CD4-positive, alpha-beta T cell (primary cell): ENCODE measurements around the gene UIMC1. TPM values are rescaled to one million over a fixed set of nuclear protein-coding genes. Genes with fewer than 3 reads are reported as not detected.
"Not testable (repeated sequence)": the region's sequence is repeated elsewhere in the genome, so short reads cannot be mapped to it uniquely, and the experiment has no call there.

Source experiments
- ATAC-seq: fragments of 200-7000 bp; cut with Tn5 transposase; one replicate; pipeline ENCODE4 v1.10.0; 2022; ENCODE audit warnings: mild to moderate bottlenecking; ENCODE audit not compliant: poor library complexity
- CTCF ChIA-PET: fragments of 350-600 bp; sonication (Branson Sonifier 250); formaldehyde crosslinking; loops from one replicate; lab custom pipeline; 2021; ENCODE audit warnings: antibody characterized with exemption, inconsistent platforms; lab: Charles Lee
- POLR2A ChIA-PET: fragments of 350-600 bp; sonication (Branson Sonifier 250); formaldehyde crosslinking; loops from one replicate; lab custom pipeline; 2021; ENCODE audit warnings: antibody characterized with exemption, inconsistent platforms; lab: Charles Lee
- DNase-seq, 14 experiments: peaks; one replicate each; pipeline ENCODE4 v3.0.0-alpha.2; 2013 to 2020; ENCODE audit warnings: mixed read lengths in 2 of 14
- H3K27ac ChIP-seq, 2 donors: one replicate each; pipeline versions ENCODE4 v1.5.1 to v1.7.0; 2013; ENCODE audit warnings: low read length in 2 of 2, low read depth in 1 of 2, mild to moderate bottlenecking in 1 of 2
- H3K27me3 ChIP-seq, 2 experiments: 1 replicate in 1 of 2; 2 replicates in 1 of 2; pipeline versions ENCODE4 v1.6.1 to v1.7.0; 2013; ENCODE audit warnings: low read length in 2 of 2, control low read depth in 1 of 2, mild to moderate bottlenecking in 1 of 2, moderate library complexity in 1 of 2; ENCODE audit not compliant: insufficient read depth in 2 of 2, control insufficient read depth in 1 of 2
- H3K36me3 ChIP-seq: one replicate; pipeline ENCODE4 v1.6.1; 2013; ENCODE audit warnings: low read length, control low read depth; ENCODE audit not compliant: insufficient read depth
- H3K4me1 ChIP-seq: one replicate; pipeline ENCODE4 v1.6.1; 2013; ENCODE audit warnings: low read length, control low read depth; ENCODE audit not compliant: insufficient read depth
- H3K4me3 ChIP-seq: one replicate; pipeline ENCODE4 v1.5.1; 2013; ENCODE audit warnings: mild to moderate bottlenecking, low read length, moderate library complexity
- H3K9me3 ChIP-seq, 2 experiments: 1 replicate in 1 of 2; 2 replicates in 1 of 2; pipeline versions ENCODE4 v1.6.1 to v1.7.0; 2013; ENCODE audit warnings: low read length in 2 of 2, mild to moderate bottlenecking in 2 of 2, control low read depth in 1 of 2, moderate library complexity in 1 of 2; ENCODE audit not compliant: control insufficient read depth in 1 of 2, insufficient read depth in 1 of 2
- H3K27ac Mint-ChIP-seq: one replicate; pipeline ENCODE4 v1.8.0; 2020; ENCODE audit warnings: mixed read lengths
- H3K27me3 Mint-ChIP-seq: one replicate; pipeline ENCODE4 v1.8.0; 2021; ENCODE audit warnings: mixed read lengths
- H3K36me3 Mint-ChIP-seq: one replicate; pipeline ENCODE4 v1.8.0; 2021; ENCODE audit warnings: low read depth, mixed read lengths
- H3K4me1 Mint-ChIP-seq: one replicate; pipeline ENCODE4 v1.8.0; 2021; ENCODE audit warnings: low read depth, mixed read lengths
- H3K4me3 Mint-ChIP-seq: one replicate; pipeline ENCODE4 v1.8.0; 2020; ENCODE audit warnings: mild to moderate bottlenecking, mixed read lengths
- H3K9me3 Mint-ChIP-seq: one replicate; pipeline ENCODE4 v1.8.0; 2020; ENCODE audit warnings: mixed read lengths
- intact Hi-C, 2 experiments: fragments of 100-400 bp; cut with DNase I in 1 of 2; cut with micrococcal nuclease in 1 of 2; formaldehyde crosslinking; loops; one replicate each; pipeline versions ENCODE4 v1.15.1 to v1.9.0; 2023 to 2025; cut with DNase I, micrococcal nuclease
- total RNA-seq, 174 experiments: library from RNA in 2 of 174; stranded (reverse) in 2 of 174; gene quantifications; one replicate each; pipeline ENCODE4 v1.2.3 and lab custom pipeline; 2021 to 2026
- TF ChIP-seq, protein P1 (sequence below): fragments of 200-600 bp; IDR thresholded peaks from one replicate; pipeline ENCODE4 v1.8.0; 2022; ENCODE audit warnings: antibody characterized with exemption, mild to moderate bottlenecking

Gene UIMC1
- total RNA-seq, 2 experiments from 2014 or later = 42.3 to 50.8 TPM

DNA sequence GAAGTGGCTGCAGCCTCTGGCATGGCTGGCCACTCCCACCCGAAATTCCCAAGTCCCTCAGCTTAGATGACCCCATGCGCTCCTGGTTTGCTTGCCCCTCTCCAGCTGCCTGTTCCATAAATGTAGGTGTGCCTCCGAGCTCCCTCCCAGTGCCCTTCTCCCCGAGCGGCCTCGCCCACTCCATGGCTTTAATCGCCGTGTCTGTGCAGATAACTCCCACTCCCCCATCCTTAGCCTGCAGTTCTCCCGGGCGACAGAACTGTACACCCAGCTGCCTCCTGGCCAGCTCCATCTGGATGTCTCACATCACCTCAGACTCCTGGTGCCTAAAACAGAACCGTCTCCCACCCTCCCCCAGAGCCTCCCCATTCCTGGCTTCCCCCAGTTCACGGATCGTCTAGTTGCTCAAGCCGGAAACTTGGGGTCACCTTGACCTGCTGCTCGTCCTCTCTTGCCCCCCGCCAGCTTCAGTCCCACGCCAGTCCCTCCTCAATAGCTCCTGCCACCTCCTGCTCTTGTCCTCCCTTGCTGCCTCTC, 131.5 kb downstream of the UIMC1 start:
- peaks cover 0 to 46% of the 10 kb centered on the region in 2 experiments for H3K9me3 ChIP-seq
- Mint-ChIP-seq H3K27me3 (peaks cover 22% of the 10 kb centered on the region), H3K27ac (no peak overlapping the region), H3K9me3 (no peaks in the 10 kb centered on the region), H3K36me3 (no peaks in the 10 kb centered on the region), H3K4me1 (peaks cover 5% of the 10 kb centered on the region), H3K4me3 (no peak overlapping the region)
- no peaks in the 10 kb centered on the region for H3K36me3 ChIP-seq
- intact Hi-C loops = no loop called here
- no peak overlapping the region for H3K27ac ChIP-seq
- ATAC-seq (no peak), DNase-seq (no peak)
- CTCF ChIA-PET = interaction anchor here (0.5 kb wide), 1 partner anchor 213 kb away, joined by 3 read pairs; no protein-coding TSS in a partner anchor
- no peak overlapping the region for H3K4me3 ChIP-seq
- H3K27me3 ChIP-seq = peaks cover 9 to 27% of the 10 kb centered on the region in 2 experiments
- peaks cover 13% of the 10 kb centered on the region for H3K4me1 ChIP-seq
- POLR2A ChIA-PET = no interaction called here
- TF ChIP-seq, protein P1, sequence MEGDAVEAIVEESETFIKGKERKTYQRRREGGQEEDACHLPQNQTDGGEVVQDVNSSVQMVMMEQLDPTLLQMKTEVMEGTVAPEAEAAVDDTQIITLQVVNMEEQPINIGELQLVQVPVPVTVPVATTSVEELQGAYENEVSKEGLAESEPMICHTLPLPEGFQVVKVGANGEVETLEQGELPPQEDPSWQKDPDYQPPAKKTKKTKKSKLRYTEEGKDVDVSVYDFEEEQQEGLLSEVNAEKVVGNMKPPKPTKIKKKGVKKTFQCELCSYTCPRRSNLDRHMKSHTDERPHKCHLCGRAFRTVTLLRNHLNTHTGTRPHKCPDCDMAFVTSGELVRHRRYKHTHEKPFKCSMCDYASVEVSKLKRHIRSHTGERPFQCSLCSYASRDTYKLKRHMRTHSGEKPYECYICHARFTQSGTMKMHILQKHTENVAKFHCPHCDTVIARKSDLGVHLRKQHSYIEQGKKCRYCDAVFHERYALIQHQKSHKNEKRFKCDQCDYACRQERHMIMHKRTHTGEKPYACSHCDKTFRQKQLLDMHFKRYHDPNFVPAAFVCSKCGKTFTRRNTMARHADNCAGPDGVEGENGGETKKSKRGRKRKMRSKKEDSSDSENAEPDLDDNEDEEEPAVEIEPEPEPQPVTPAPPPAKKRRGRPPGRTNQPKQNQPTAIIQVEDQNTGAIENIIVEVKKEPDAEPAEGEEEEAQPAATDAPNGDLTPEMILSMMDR = no peak

DNA sequence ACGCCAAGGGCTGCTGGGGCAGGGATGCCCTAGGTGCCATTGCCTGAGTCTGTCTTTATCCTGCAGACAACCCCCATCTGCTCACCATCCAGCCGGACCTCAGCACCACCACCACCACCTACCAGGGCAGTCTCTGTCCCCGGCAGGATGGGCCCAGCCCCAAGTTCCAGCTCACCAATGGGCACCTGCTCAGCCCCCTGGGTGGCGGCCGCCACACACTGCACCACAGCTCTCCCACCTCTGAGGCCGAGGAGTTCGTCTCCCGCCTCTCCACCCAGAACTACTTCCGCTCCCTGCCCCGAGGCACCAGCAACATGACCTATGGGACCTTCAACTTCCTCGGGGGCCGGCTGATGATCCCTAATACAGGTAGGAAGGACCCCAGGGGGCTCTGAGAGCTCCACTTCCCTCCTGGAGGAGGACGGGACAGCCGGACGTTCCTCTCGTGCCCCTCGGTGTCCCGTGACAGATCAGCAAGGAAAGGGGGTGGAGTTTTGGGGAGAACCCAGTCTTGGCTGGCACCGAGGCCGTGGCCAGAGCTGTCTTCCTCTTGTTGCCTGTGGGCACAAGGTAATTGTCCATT, 132.3 kb downstream of the UIMC1 start:
- intact Hi-C loops = no loop called here
- TF ChIP-seq, protein P1 = no peak
- Mint-ChIP-seq H3K27me3 (peaks cover 22% of the 10 kb centered on the region), H3K4me1 (peaks cover 5% of the 10 kb centered on the region), H3K9me3 (no peaks in the 10 kb centered on the region), H3K4me3 (no peak overlapping the region), H3K36me3 (no peaks in the 10 kb centered on the region), H3K27ac (no peak overlapping the region)
- H3K27ac ChIP-seq = no peak overlapping the region
- DNase-seq (no peak), ATAC-seq (no peak)
- H3K27me3 ChIP-seq = peaks cover 9 to 27% of the 10 kb centered on the region in 2 experiments
- no peaks in the 10 kb centered on the region for H3K36me3 ChIP-seq
- no peak overlapping the region for H3K4me3 ChIP-seq
- peaks cover 20% of the 10 kb centered on the region for H3K4me1 ChIP-seq
- ChIA-PET CTCF (no interaction called here), POLR2A (no interaction called here)
- peaks cover 0 to 53% of the 10 kb centered on the region in 2 experiments for H3K9me3 ChIP-seq

DNA sequence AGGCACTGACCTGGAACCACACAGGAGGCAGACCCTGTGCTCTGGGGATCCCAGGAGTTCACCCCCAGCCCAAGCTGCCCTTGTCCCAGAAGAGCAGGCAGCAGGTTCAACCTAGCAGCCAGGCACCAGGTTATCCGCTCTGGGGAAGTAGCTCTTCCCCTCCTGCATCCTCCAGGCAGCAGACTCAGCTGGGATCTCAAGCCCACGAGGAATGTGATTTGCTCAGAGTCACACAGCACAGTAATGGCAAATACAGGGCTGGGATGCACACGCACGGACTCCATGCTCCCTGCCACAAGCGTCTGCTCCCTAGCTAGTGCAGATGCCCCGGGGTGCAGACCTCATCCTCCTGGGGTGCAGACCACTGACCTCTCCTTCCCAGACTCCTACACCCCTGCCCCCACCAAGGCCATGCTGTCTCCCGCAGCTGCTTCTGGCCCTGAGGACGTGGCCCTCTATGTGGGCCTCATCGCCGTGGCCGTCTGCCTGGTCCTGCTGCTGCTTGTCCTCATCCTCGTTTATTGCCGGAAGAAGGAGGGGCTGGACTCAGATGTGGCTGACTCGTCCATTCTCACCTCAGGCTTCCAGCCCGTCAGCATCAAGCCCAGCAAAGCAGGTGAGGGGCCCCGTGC, 132.9 kb downstream of the UIMC1 start:
- Mint-ChIP-seq H3K4me1 (peaks cover 5% of the 10 kb centered on the region), H3K27ac (no peak overlapping the region), H3K4me3 (no peak overlapping the region), H3K36me3 (no peaks in the 10 kb centered on the region), H3K9me3 (no peaks in the 10 kb centered on the region), H3K27me3 (peaks cover 22% of the 10 kb centered on the region)
- POLR2A ChIA-PET = no interaction called here
- CTCF ChIA-PET = no interaction called here
- peaks cover 21% of the 10 kb centered on the region for H3K4me1 ChIP-seq
- peaks cover 9 to 27% of the 10 kb centered on the region in 2 experiments for H3K27me3 ChIP-seq
- H3K9me3 ChIP-seq = peaks cover 0 to 58% of the 10 kb centered on the region in 2 experiments
- intact Hi-C loops = no loop called here
- H3K27ac ChIP-seq = no peak overlapping the region
- TF ChIP-seq, protein P1 = no peak
- H3K36me3 ChIP-seq = no peaks in the 10 kb centered on the region
- no peak for ATAC-seq
- no peak overlapping the region for H3K4me3 ChIP-seq
- DNase-seq = no peak

DNA sequence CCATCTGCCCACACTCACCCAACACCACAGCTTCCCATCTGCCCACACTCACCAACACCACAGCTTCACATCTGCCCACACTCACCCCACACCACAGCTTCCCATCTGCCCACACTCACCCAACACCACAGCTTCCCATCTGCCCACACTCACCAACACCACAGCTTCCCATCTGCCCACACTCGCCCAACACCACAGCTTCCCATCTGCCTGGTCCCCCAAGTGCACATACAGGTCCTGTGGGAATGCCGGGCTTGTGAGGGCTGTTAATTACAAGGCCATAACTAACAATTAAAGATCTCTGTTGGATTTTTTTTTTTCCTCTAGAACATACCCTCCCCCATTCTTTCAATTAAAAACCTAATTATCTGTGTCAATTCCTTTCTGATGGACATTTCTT, 133.6 kb downstream of the UIMC1 start:
- H3K27me3 Mint-ChIP-seq = peaks cover 22% of the 10 kb centered on the region
- H3K4me1 Mint-ChIP-seq, H3K36me3 ChIP-seq, H3K4me3 Mint-ChIP-seq, H3K27ac ChIP-seq, H3K4me3 ChIP-seq, CTCF ChIA-PET, H3K36me3 Mint-ChIP-seq, ATAC-seq, intact Hi-C loops, H3K27ac Mint-ChIP-seq, DNase-seq, H3K9me3 Mint-ChIP-seq: not testable (repeated sequence)
- H3K9me3 ChIP-seq = peaks cover 0 to 57% of the 10 kb centered on the region in 2 experiments
- POLR2A ChIA-PET = interaction anchor here (0.7 kb wide), 1 partner anchor 37 kb away, joined by 3 read pairs; no protein-coding TSS in a partner anchor
- H3K27me3 ChIP-seq = peaks cover 6 to 26% of the 10 kb centered on the region in 2 experiments
- peaks cover 21% of the 10 kb centered on the region for H3K4me1 ChIP-seq

DNA sequence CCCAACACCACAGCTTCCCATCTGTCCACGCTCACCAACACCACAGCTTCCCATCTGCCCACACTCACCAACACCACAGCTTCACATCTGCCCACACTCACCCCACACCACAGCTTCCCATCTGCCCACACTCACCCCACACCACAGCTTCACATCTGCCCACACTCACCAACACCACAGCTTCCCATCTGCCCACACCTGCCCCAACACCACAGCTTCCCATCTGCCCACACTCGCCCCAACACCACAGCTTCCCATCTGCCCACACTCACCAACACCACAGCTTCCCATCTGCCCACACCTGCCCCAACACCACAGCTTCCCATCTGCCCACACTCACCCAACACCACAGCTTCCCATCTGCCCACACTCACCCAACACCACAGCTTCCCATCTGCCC, 134.0 kb downstream of the UIMC1 start:
- H3K27ac ChIP-seq, DNase-seq, intact Hi-C loops: not testable (repeated sequence)

More for the DNA sequence above, 134.0 kb downstream of the UIMC1 start:
- H3K9me3 Mint-ChIP-seq, ATAC-seq, H3K27ac Mint-ChIP-seq, H3K4me1 Mint-ChIP-seq, H3K36me3 Mint-ChIP-seq, H3K36me3 ChIP-seq, H3K4me3 ChIP-seq, H3K4me3 Mint-ChIP-seq, CTCF ChIA-PET: not testable (repeated sequence)
- POLR2A ChIA-PET = interaction anchor here (0.7 kb wide), 1 partner anchor 37 kb away, joined by 3 read pairs; no protein-coding TSS in a partner anchor
- peaks cover 22% of the 10 kb centered on the region for H3K27me3 Mint-ChIP-seq
- H3K9me3 ChIP-seq = peaks cover 0 to 53% of the 10 kb centered on the region in 2 experiments
- peaks cover 21% of the 10 kb centered on the region for H3K4me1 ChIP-seq
- H3K27me3 ChIP-seq = peaks cover 5 to 23% of the 10 kb centered on the region in 2 experiments
